Suprapubic skin (tissue), 4 donors: Measurements from ENCODE around the gene MRPL19. TPM values are rescaled to one million over a fixed set of nuclear protein-coding genes. Genes with fewer than 3 reads are reported as not detected.

Experiments used
- DNase-seq, 2 donors: peaks; one replicate each; pipeline ENCODE4 v3.0.0-alpha.2; 2019; ENCODE audit warnings: low spot score in 2 of 2
- H3K27ac ChIP-seq: fragments of 200-600 bp; sonication (generic); one replicate; pipeline ENCODE4 v1.5.1; 2019
- H3K27me3 ChIP-seq: fragments of 200-600 bp; sonication (generic); one replicate; pipeline ENCODE4 v1.5.1; 2019
- H3K36me3 ChIP-seq: fragments of 200-600 bp; sonication (generic); one replicate; pipeline ENCODE4 v1.5.1; 2019
- H3K4me1 ChIP-seq: fragments of 200-600 bp; sonication (generic); one replicate; pipeline ENCODE4 v1.5.1; 2019
- H3K4me3 ChIP-seq: fragments of 200-600 bp; sonication (generic); one replicate; pipeline ENCODE4 v1.5.1; 2019; ENCODE audit warnings: mild to moderate bottlenecking
- H3K9me3 ChIP-seq: fragments of 200-600 bp; sonication (generic); one replicate; pipeline ENCODE4 v1.5.1; 2019
- CTCF ChIP-seq, 2 donors: fragments of 200-600 bp in 1 of 2; fragments of 450-650 bp in 1 of 2; sonication (generic) in 1 of 2; IDR thresholded peaks; one replicate each; pipeline ENCODE4 v1.5.1; 2016 to 2019; ENCODE audit warnings: antibody characterized with exemption in 2 of 2, mild to moderate bottlenecking in 1 of 2, moderate library complexity in 1 of 2
- EP300 ChIP-seq: sonication (generic); formaldehyde crosslinking; IDR thresholded peaks from one replicate; pipeline ENCODE4 v1.6.1; 2017; ENCODE audit warnings: antibody characterized with exemption
- POLR2A ChIP-seq, 2 donors: fragments of 450-650 bp; IDR thresholded peaks; one replicate each; pipeline ENCODE4 v1.6.1; 2017; ENCODE audit warnings: antibody characterized with exemption in 2 of 2, mild to moderate bottlenecking in 2 of 2, moderate library complexity in 2 of 2
- POLR2AphosphoS5 ChIP-seq, 3 donors: sonication (generic); formaldehyde crosslinking; IDR thresholded peaks; one replicate each; pipeline ENCODE4 v1.6.1; 2017; ENCODE audit warnings: antibody characterized with exemption in 3 of 3
- WGBS: methylation state at CpG from one replicate; pipeline ENCODE4 v1.1.5; 2018; 5-methylcytosine and 5-hydroxymethylcytosine counted together
- total RNA-seq, 4 donors: library from RNA; depleted of rRNA; stranded (reverse); fragments of >200 nt; gene quantifications; one replicate each; pipeline ENCODE4 v1.1.0, GENCODE V29; 2016

MRPL19 gene
- total RNA-seq, 4 donors from 2014 or later: 24.6 to 44.5 (median 27.5) TPM

GRCh38 chr2:75634945-75635344, 11.6 kb upstream of the MRPL19 start:
- 0% methylated on average over 1 of the region's 1 CpG for WGBS
- no peak for TF ChIP-seq POLR2AphosphoS5 (IDR thresholded peaks at IDR 0.05)
- no peak for TF ChIP-seq POLR2A (IDR thresholded peaks at IDR 0.05)
- TF ChIP-seq EP300: no peak
- no peak for TF ChIP-seq CTCF (IDR thresholded peaks at IDR 0.05)

GRCh38 chr2:75637568-75637967, 9.0 kb upstream of the MRPL19 start:
- Histone ChIP-seq H3K4me3 (no peak overlapping the region), H3K4me1 (peaks cover 9% of the 10 kb centered on the region), H3K9me3 (no peaks in the 10 kb centered on the region), H3K27ac (no peak overlapping the region), H3K27me3 (no peaks in the 10 kb centered on the region), H3K36me3 (no peaks in the 10 kb centered on the region)
- TF ChIP-seq POLR2AphosphoS5 (IDR thresholded peaks at IDR 0.05) (no peak), CTCF (IDR thresholded peaks at IDR 0.05) (no peak), POLR2A (IDR thresholded peaks at IDR 0.05) (no peak), EP300 (no peak)
- WGBS: 72% methylated on average over 1 of the region's 1 CpG
- no peak for DNase-seq

More at GRCh38 chr2:75634945-75635344, 11.6 kb upstream of the MRPL19 start:
- Histone ChIP-seq H3K27me3 (no peaks in the 10 kb centered on the region), H3K36me3 (no peaks in the 10 kb centered on the region), H3K27ac (no peak overlapping the region), H3K4me1 (no peaks in the 10 kb centered on the region), H3K9me3 (no peaks in the 10 kb centered on the region), H3K4me3 (no peak overlapping the region)
- DNase-seq: no peak

GRCh38 chr2:75640621-75641121, 5.9 kb upstream of the MRPL19 start:
- no peak overlapping the region for H3K27ac ChIP-seq
- no peak for TF ChIP-seq EP300
- TF ChIP-seq CTCF (IDR thresholded peaks at IDR 0.05): peak; percentile 93 to 97
- no peak for TF ChIP-seq POLR2AphosphoS5 (IDR thresholded peaks at IDR 0.05)
- TF ChIP-seq POLR2A (IDR thresholded peaks at IDR 0.05): no peak
- no peaks in the 10 kb centered on the region for H3K9me3 ChIP-seq
- peak in 1 of 2 donors; percentile 69 for DNase-seq
- 1% methylated on average over 3 of the region's 3 CpGs for WGBS
- H3K27me3 ChIP-seq: no peaks in the 10 kb centered on the region
- no peak overlapping the region for H3K4me3 ChIP-seq
- H3K36me3 ChIP-seq: no peaks in the 10 kb centered on the region
- H3K4me1 ChIP-seq: peaks cover 9% of the 10 kb centered on the region

GRCh38 chr2:75641587-75641986, 5.0 kb upstream of the MRPL19 start:
- no peaks in the 10 kb centered on the region for H3K36me3 ChIP-seq
- 70% methylated on average over 1 of the region's 1 CpG for WGBS
- H3K4me3 ChIP-seq: no peak overlapping the region
- peaks cover 9% of the 10 kb centered on the region for H3K4me1 ChIP-seq
- TF ChIP-seq EP300 (no peak), POLR2A (IDR thresholded peaks at IDR 0.05) (no peak), POLR2AphosphoS5 (IDR thresholded peaks at IDR 0.05) (no peak), CTCF (IDR thresholded peaks at IDR 0.05) (no peak)
- no peaks in the 10 kb centered on the region for H3K27me3 ChIP-seq
- H3K27ac ChIP-seq: no peak overlapping the region
- DNase-seq: no peak
- no peaks in the 10 kb centered on the region for H3K9me3 ChIP-seq

GRCh38 chr2:75643980-75644379, 2.6 kb upstream of the MRPL19 start:
- Histone ChIP-seq H3K27ac (no peak overlapping the region), H3K4me1 (peaks cover 24% of the 10 kb centered on the region), H3K9me3 (no peaks in the 10 kb centered on the region), H3K4me3 (no peak overlapping the region), H3K27me3 (no peaks in the 10 kb centered on the region), H3K36me3 (no peaks in the 10 kb centered on the region)
- DNase-seq: no peak
- TF ChIP-seq POLR2A (IDR thresholded peaks at IDR 0.05): no peak
- TF ChIP-seq POLR2AphosphoS5 (IDR thresholded peaks at IDR 0.05): no peak
- no peak for TF ChIP-seq CTCF (IDR thresholded peaks at IDR 0.05)
- TF ChIP-seq EP300: no peak
- WGBS: 38% methylated on average over 1 of the region's 1 CpG
